ENCODE measurements around the gene ANAPC4. TPM values are rescaled to one million over a fixed set of nuclear protein-coding genes. Genes with fewer than 3 reads are reported as not detected.

Gene ANAPC4
- total and polyA plus RNA-seq, 12 donors: 14.0 to 95.4 (median 33.9) TPM

GRCh38 chr4:25449688-25450087, 72.6 kb downstream of the ANAPC4 start:
- intact Hi-C loops (cut with DNase I): no loop called here

GRCh38 chr4:25450491-25450901, 73.4 kb downstream of the ANAPC4 start:
- Histone ChIP-seq H3K36me3 (replicated peaks in 1 of 2) (no peaks in the 10 kb centered on the region), H3K27ac (no peak overlapping the region), H3K27me3 (no peaks in the 10 kb centered on the region), H3K4me1 (replicated peaks in 1 of 2) (no peaks in the 10 kb centered on the region), H3K4me3 (no peak overlapping the region), H3K9me3 (replicated peaks in 1 of 3) (no peaks in the 10 kb centered on the region)
- intact Hi-C loops (cut with DNase I): no loop called here
- TF ChIP-seq CTCF (IDR thresholded peaks at IDR 0.05): no peak
- TF ChIP-seq POLR2A (IDR thresholded peaks at IDR 0.05): no peak
- WGBS, 4 donors: 79 to 85% (median 82%) methylated on average over 4 of the region's 4 CpGs
- no peak for DNase-seq

More at GRCh38 chr4:25449688-25450087, 72.6 kb downstream of the ANAPC4 start:
- Histone ChIP-seq H3K36me3 (replicated peaks in 1 of 2) (no peaks in the 10 kb centered on the region), H3K27ac (no peak overlapping the region), H3K4me1 (replicated peaks in 1 of 2) (no peaks in the 10 kb centered on the region), H3K27me3 (no peaks in the 10 kb centered on the region), H3K9me3 (replicated peaks in 1 of 3) (no peaks in the 10 kb centered on the region), H3K4me3 (no peak overlapping the region)
- no peak for TF ChIP-seq POLR2A (IDR thresholded peaks at IDR 0.05)
- 88 to 94% (median 90%) methylated on average over 5 of the region's 5 CpGs for WGBS, 4 donors
- no peak for DNase-seq

DNA sequence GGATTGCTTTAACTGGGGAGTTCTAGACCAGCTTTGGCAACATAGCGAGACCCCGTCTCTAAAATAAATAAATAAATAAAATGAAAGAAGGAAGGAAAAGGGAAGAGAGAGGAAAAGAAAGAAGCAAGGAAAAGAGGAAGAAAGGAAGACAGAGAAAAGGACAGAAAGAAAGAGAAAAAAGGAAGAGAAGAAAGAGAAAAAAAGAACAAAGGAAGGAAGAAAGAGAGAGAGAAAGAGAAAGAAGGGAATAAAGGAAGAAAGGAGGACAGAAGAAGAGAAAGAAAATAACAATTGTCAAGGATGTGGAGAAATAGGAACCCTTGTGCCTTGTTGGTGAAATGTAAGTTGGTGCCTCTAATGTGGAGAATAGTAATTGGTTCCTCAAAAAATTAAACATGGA, 74.6 kb downstream of the ANAPC4 start:
- WGBS, 4 donors: 92 to 99% (median 98%) methylated on average over 2 of the region's 2 CpGs
- H3K27ac ChIP-seq: no peak overlapping the region
- H3K4me3 ChIP-seq: no peak overlapping the region
- no peak for DNase-seq
- H3K36me3 ChIP-seq (replicated peaks in 1 of 2): no peaks in the 10 kb centered on the region
- intact Hi-C loops (cut with DNase I): no loop called here
- no peak for TF ChIP-seq CTCF (IDR thresholded peaks at IDR 0.05)
- no peak for TF ChIP-seq POLR2A (IDR thresholded peaks at IDR 0.05)
- H3K9me3 ChIP-seq (replicated peaks in 1 of 3): no peaks in the 10 kb centered on the region
- no peaks in the 10 kb centered on the region for H3K4me1 ChIP-seq (replicated peaks in 1 of 2)
- H3K27me3 ChIP-seq: no peaks in the 10 kb centered on the region

DNA sequence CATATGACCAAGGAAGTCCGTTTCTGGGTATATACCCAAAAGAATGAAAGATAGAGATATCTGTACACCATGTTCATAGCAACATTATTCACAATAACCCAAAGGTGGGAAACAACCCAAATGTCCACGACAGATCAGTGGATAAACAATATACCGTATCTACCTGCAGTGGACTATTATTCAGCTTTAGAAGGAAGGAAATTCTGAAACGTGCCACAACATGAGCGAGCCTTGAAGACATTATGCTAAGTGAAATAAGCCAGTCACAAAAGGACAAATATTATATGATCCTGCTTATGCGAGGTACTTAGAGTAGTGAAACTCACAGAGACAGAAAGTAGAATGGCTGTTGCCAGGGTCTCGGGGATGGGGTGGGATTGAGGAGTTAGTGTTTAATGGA, 75.0 kb downstream of the ANAPC4 start:
- intact Hi-C loops (cut with DNase I): no loop called here
- Histone ChIP-seq H3K27ac (no peak overlapping the region), H3K4me3 (no peak overlapping the region), H3K4me1 (replicated peaks in 1 of 2) (no peaks in the 10 kb centered on the region), H3K27me3 (no peaks in the 10 kb centered on the region), H3K9me3 (replicated peaks in 1 of 3) (no peaks in the 10 kb centered on the region), H3K36me3 (replicated peaks in 1 of 2) (no peaks in the 10 kb centered on the region)
- no peak for DNase-seq
- 88 to 93% (median 92%) methylated on average over 7 of the region's 7 CpGs for WGBS, 4 donors
- no peak for TF ChIP-seq CTCF (IDR thresholded peaks at IDR 0.05)
- TF ChIP-seq POLR2A (IDR thresholded peaks at IDR 0.05): no peak

GRCh38 chr4:25454476-25454875, 77.4 kb downstream of the ANAPC4 start:
- 70 to 93% (median 81%) methylated on average over 1 of the region's 1 CpG for WGBS, 4 donors
- intact Hi-C loops (cut with DNase I): no loop called here
- TF ChIP-seq CTCF (IDR thresholded peaks at IDR 0.05) (no peak), POLR2A (IDR thresholded peaks at IDR 0.05) (no peak)
- no peaks in the 10 kb centered on the region for H3K36me3 ChIP-seq (replicated peaks in 1 of 2)
- H3K9me3 ChIP-seq (replicated peaks in 1 of 3): no peaks in the 10 kb centered on the region
- H3K27me3 ChIP-seq: no peaks in the 10 kb centered on the region
- DNase-seq: no peak
- no peaks in the 10 kb centered on the region for H3K4me1 ChIP-seq (replicated peaks in 1 of 2)
- no peak overlapping the region for H3K27ac ChIP-seq
- H3K4me3 ChIP-seq: no peak overlapping the region
